Lower leg skin (tissue), 3 donors: Measurements from ENCODE around the gene VPS8.

Source experiments
- POLR2A ChIP-seq, 2 donors: fragments of 450-650 bp; IDR thresholded peaks; one replicate each; pipeline ENCODE4 v1.6.1; 2016 to 2017; ENCODE audit warnings: antibody characterized with exemption in 2 of 2, mild to moderate bottlenecking in 1 of 2, moderate library complexity in 1 of 2
- TF ChIP-seq, protein P1 (sequence below), 3 donors: fragments of 450-650 bp; IDR thresholded peaks; one replicate each; pipeline ENCODE4 v1.5.1; 2016; ENCODE audit warnings: antibody characterized with exemption in 3 of 3, mild to moderate bottlenecking in 3 of 3, moderate library complexity in 2 of 3

GRCh38 chr3:184795522-184796190, 16.3 kb upstream of the VPS8 start:
- TF ChIP-seq, protein P1, sequence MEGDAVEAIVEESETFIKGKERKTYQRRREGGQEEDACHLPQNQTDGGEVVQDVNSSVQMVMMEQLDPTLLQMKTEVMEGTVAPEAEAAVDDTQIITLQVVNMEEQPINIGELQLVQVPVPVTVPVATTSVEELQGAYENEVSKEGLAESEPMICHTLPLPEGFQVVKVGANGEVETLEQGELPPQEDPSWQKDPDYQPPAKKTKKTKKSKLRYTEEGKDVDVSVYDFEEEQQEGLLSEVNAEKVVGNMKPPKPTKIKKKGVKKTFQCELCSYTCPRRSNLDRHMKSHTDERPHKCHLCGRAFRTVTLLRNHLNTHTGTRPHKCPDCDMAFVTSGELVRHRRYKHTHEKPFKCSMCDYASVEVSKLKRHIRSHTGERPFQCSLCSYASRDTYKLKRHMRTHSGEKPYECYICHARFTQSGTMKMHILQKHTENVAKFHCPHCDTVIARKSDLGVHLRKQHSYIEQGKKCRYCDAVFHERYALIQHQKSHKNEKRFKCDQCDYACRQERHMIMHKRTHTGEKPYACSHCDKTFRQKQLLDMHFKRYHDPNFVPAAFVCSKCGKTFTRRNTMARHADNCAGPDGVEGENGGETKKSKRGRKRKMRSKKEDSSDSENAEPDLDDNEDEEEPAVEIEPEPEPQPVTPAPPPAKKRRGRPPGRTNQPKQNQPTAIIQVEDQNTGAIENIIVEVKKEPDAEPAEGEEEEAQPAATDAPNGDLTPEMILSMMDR (IDR thresholded peaks at IDR 0.05): no peak
- TF ChIP-seq POLR2A (IDR thresholded peaks at IDR 0.05): no peak
